ENCODE data around the gene ATP2C1.

- no peak for TF ChIP-seq REST (IDR thresholded peaks at IDR 0.05; ENCODE audit: unreplicated experiment)
- TF ChIP-seq CTCF (conservative IDR thresholded peaks at IDR 0.05; ENCODE audit: low read depth in 2 of 2): no peak
- no peak for TF ChIP-seq EZH2 (IDR thresholded peaks at IDR 0.05; ENCODE audit: low read depth, unreplicated experiment)
- no peak for TF ChIP-seq STAT1 (IDR thresholded peaks at IDR 0.05; ENCODE audit: unreplicated experiment)
- no peak for TF ChIP-seq POLR2AphosphoS5 (IDR thresholded peaks at IDR 0.05; ENCODE audit: low read depth)
- TF ChIP-seq ETS1 (IDR thresholded peaks at IDR 0.05): no peak
- no peak for TF ChIP-seq CREB1 (CRISPR knock-in tag; IDR thresholded peaks at IDR 0.05; ENCODE audit: low read depth)
- TF ChIP-seq ZNF331 (CRISPR knock-in tag; IDR thresholded peaks at IDR 0.05; ENCODE audit: low read depth): no peak
Observed at GRCh38 chr3:130900959-130901358, 7.1 kb downstream of the ATP2C1 start.

All from GM23338 (cell line).